CD14-positive monocyte (primary cell): Measurements from ENCODE around the gene CEACAM6. TPM values are rescaled to one million over a fixed set of nuclear protein-coding genes. Genes with fewer than 3 reads are reported as not detected.

Source experiments
- DNase-seq, 3 donors: peaks; one replicate each; pipeline ENCODE4 v3.0.0-alpha.2; 2011 to 2022
- H2AFZ ChIP-seq: 2 replicates; pipeline ENCODE4 v1.6.0; 2012; ENCODE audit warnings: mild to moderate bottlenecking, low read depth, low read length, inconsistent platforms; ENCODE audit not compliant: insufficient read depth, poor library complexity, severe bottlenecking
- H3K27ac ChIP-seq, 2 donors: 1 replicate in 1 of 2; 2 replicates in 1 of 2; pipeline ENCODE4 v1.5.1; 2012 to 2013; ENCODE audit warnings: low read length in 2 of 2, control low read depth in 1 of 2, inconsistent platforms in 1 of 2, low read depth in 1 of 2, mild to moderate bottlenecking in 1 of 2
- H3K27me3 ChIP-seq, 2 donors: one replicate each; pipeline versions ENCODE4 v1.6.0 to v1.6.1; 2011 to 2013; ENCODE audit warnings: low read length in 2 of 2; ENCODE audit not compliant: control insufficient read depth in 2 of 2, insufficient read depth in 2 of 2
- H3K36me3 ChIP-seq, 2 donors: replicated peaks in 1 of 2; 1 replicate in 1 of 2; 2 replicates in 1 of 2; pipeline versions ENCODE4 v1.5.1 to v1.6.1; 2012 to 2013; ENCODE audit warnings: low read length in 2 of 2, control low read depth in 1 of 2, inconsistent platforms in 1 of 2, mild to moderate bottlenecking in 1 of 2; ENCODE audit not compliant: insufficient read depth in 2 of 2, control insufficient read depth in 1 of 2
- H3K4me1 ChIP-seq, 2 donors: 1 replicate in 1 of 2; 2 replicates in 1 of 2; pipeline versions ENCODE4 v1.5.1 to v1.6.1; 2012 to 2013; ENCODE audit warnings: low read length in 2 of 2, control low read depth in 1 of 2, inconsistent platforms in 1 of 2, mild to moderate bottlenecking in 1 of 2, moderate library complexity in 1 of 2; ENCODE audit not compliant: insufficient read depth in 2 of 2, control insufficient read depth in 1 of 2
- H3K4me2 ChIP-seq: replicated peaks from 2 replicates; pipeline ENCODE3; 2012; ENCODE audit warnings: low read length, moderate library complexity, mild to moderate bottlenecking; ENCODE audit not compliant: poor library complexity, severe bottlenecking; ENCODE audit errors: extremely low read depth
- H3K4me3 ChIP-seq, 3 experiments: fragments of 200-600 bp in 1 of 3; sonication (generic) in 1 of 3; replicated peaks in 1 of 3; 1 replicate in 2 of 3; 2 replicates in 1 of 3; pipeline ENCODE4 v1.5.1; 2011 to 2013; ENCODE audit warnings: low read length in 3 of 3, mild to moderate bottlenecking in 3 of 3, control low read depth in 2 of 3, low read depth in 2 of 3, inconsistent platforms in 1 of 3, moderate library complexity in 1 of 3
- H3K79me2 ChIP-seq: 2 replicates; pipeline ENCODE4 v1.6.0; 2012; ENCODE audit warnings: mild to moderate bottlenecking, control low read depth, inconsistent platforms, low read length, moderate library complexity; ENCODE audit not compliant: insufficient read depth
- H3K9ac ChIP-seq: 2 replicates; pipeline ENCODE4 v1.6.0; 2017; ENCODE audit warnings: low read length, mild to moderate bottlenecking; ENCODE audit not compliant: insufficient read depth, poor library complexity, severe bottlenecking
- H3K9me3 ChIP-seq, 2 donors: replicated peaks in 1 of 2; 1 replicate in 1 of 2; 2 replicates in 1 of 2; pipeline versions ENCODE4 v1.5.1 to v1.6.1; 2012 to 2013; ENCODE audit warnings: low read length in 2 of 2, control low read depth in 1 of 2; ENCODE audit not compliant: control insufficient read depth in 1 of 2, insufficient read depth in 1 of 2
- H4K20me1 ChIP-seq: 2 replicates; pipeline ENCODE4 v1.6.0; 2012; ENCODE audit warnings: mild to moderate bottlenecking, low read length, control low read depth, moderate library complexity; ENCODE audit not compliant: insufficient read depth
- H3K27ac Mint-ChIP-seq, 7 donors: one replicate each; pipeline ENCODE4 v1.8.0; 2020; ENCODE audit warnings: mild to moderate bottlenecking in 7 of 7, mixed read lengths in 7 of 7, moderate library complexity in 6 of 7, inconsistent platforms in 2 of 7
- H3K27me3 Mint-ChIP-seq, 3 donors: one replicate each; pipeline ENCODE4 v1.8.0; 2021 to 2022; ENCODE audit warnings: low read depth in 3 of 3, mild to moderate bottlenecking in 3 of 3, mixed read lengths in 3 of 3, moderate library complexity in 3 of 3, inconsistent platforms in 1 of 3
- H3K36me3 Mint-ChIP-seq, 2 donors: one replicate each; pipeline ENCODE4 v1.8.0; 2020; ENCODE audit warnings: mixed read lengths in 2 of 2, inconsistent platforms in 1 of 2, mild to moderate bottlenecking in 1 of 2
- H3K4me1 Mint-ChIP-seq: one replicate; pipeline ENCODE4 v1.8.0; 2020; ENCODE audit warnings: mild to moderate bottlenecking, mixed read lengths
- H3K4me3 Mint-ChIP-seq, 2 donors: one replicate each; pipeline ENCODE4 v1.8.0; 2020; ENCODE audit warnings: mild to moderate bottlenecking in 2 of 2, mixed read lengths in 2 of 2, moderate library complexity in 1 of 2
- H3K9me3 Mint-ChIP-seq, 7 donors: one replicate each; pipeline ENCODE4 v1.8.0; 2020 to 2022; ENCODE audit warnings: mixed read lengths in 7 of 7, mild to moderate bottlenecking in 6 of 7, moderate library complexity in 6 of 7, inconsistent platforms in 2 of 7
- CTCF ChIP-seq: fragments of 200-600 bp; IDR thresholded peaks from one replicate; pipeline ENCODE4 v1.8.0; 2022; ENCODE audit warnings: antibody characterized with exemption, mild to moderate bottlenecking
- WGBS: methylation state at CpG from one replicate; pipeline ENCODE4 v1.1.5; 2013; ENCODE audit warnings: missing lambda C conversion rate; ENCODE audit not compliant: insufficient coverage; 5-methylcytosine and 5-hydroxymethylcytosine counted together
- intact Hi-C, 2 donors: fragments of 100-400 bp; cut with micrococcal nuclease; formaldehyde crosslinking; loops; one replicate each; pipeline versions ENCODE4 v1.15.0 to v1.15.1; 2023
- polyA plus RNA-seq, 3 donors: library from polyadenylated mRNA; depleted of rRNA in 1 of 3; unstranded in 2 of 3; stranded (reverse) in 1 of 3; fragments of 300-500 nt in 2 of 3; fragments of >200 nt in 1 of 3; fragmentation: Illumina TruSeq in 2 of 3; gene quantifications; 1 replicate in 2 of 3; 2 replicates in 1 of 3; pipeline ENCODE4 v1.2.3, GENCODE V29; 2012 to 2021

CEACAM6 gene
- polyA plus RNA-seq, 3 donors, result 0.07 TPM; not detected in 2

- no CpG with 5 or more reads among the region's 4 CpGs for WGBS
- intact Hi-C loops, result loop anchor here in 1 of 2 donors (5.0 kb wide), 1 partner anchor 33 kb away; no protein-coding TSS in a partner anchor
Measured at GRCh38 chr19:41815301-41815700, 60.0 kb downstream of the CEACAM6 start.

GRCh38 chr19:41816761-41817160 lies 61.4 kb downstream of the CEACAM6 start:
- Histone ChIP-seq H2AFZ (no peak overlapping the region), H3K4me1 (peaks cover 13% of the 10 kb centered on the region in 2 donors), H3K27ac (no peak overlapping the region), H3K4me2 (no peak overlapping the region), H4K20me1 (no peaks in the 10 kb centered on the region), H3K27me3 (peaks cover 0 to 3% of the 10 kb centered on the region in 2 donors), H3K79me2 (no peaks in the 10 kb centered on the region), H3K9me3 (no peaks in the 10 kb centered on the region), H3K4me3 (no peak overlapping the region), H3K36me3 (no peaks in the 10 kb centered on the region), H3K9ac (no peak overlapping the region)
- Mint-ChIP-seq H3K9me3 (no peaks in the 10 kb centered on the region), H3K4me1 (peaks cover 23% of the 10 kb centered on the region), H3K36me3 (peaks cover 5 to 11% of the 10 kb centered on the region in 2 donors), H3K27me3 (peaks cover 14 to 19% (median 19%) of the 10 kb centered on the region in 3 donors), H3K4me3 (no peak overlapping the region), H3K27ac (no peak overlapping the region)
- intact Hi-C loops, result loop anchor here in 1 of 2 donors (5.0 kb wide), 1 partner anchor 34 kb away; no protein-coding TSS in a partner anchor
- WGBS, result no CpG with 5 or more reads among the region's 2 CpGs
- no peak for TF ChIP-seq CTCF
- DNase-seq, result no peak

More at GRCh38 chr19:41815301-41815700, 60.0 kb downstream of the CEACAM6 start:
- H3K36me3 ChIP-seq, result no peaks in the 10 kb centered on the region
- no peak overlapping the region for H3K4me3 ChIP-seq
- Mint-ChIP-seq H3K27me3 (peaks cover 8 to 10% (median 9%) of the 10 kb centered on the region in 3 donors), H3K4me1 (peaks cover 32% of the 10 kb centered on the region), H3K36me3 (peaks cover 5 to 11% of the 10 kb centered on the region in 2 donors), H3K4me3 (no peak overlapping the region), H3K9me3 (no peaks in the 10 kb centered on the region), H3K27ac (no peak overlapping the region)
- no peak overlapping the region for H3K27ac ChIP-seq
- H3K4me2 ChIP-seq, result no peak overlapping the region
- H3K79me2 ChIP-seq, result no peaks in the 10 kb centered on the region
- H3K27me3 ChIP-seq, result no peaks in the 10 kb centered on the region
- TF ChIP-seq CTCF, result no peak
- H3K9ac ChIP-seq, result no peak overlapping the region
- H4K20me1 ChIP-seq, result no peaks in the 10 kb centered on the region
- H3K4me1 ChIP-seq, result peaks cover 27 to 28% of the 10 kb centered on the region in 2 donors
- H3K9me3 ChIP-seq, result no peaks in the 10 kb centered on the region
- no peak for DNase-seq
- no peak overlapping the region for H2AFZ ChIP-seq
